Upper lobe of right lung (tissue), 1 donor: Measurements from ENCODE around the gene CASD1. TPM values are rescaled to one million over a fixed set of nuclear protein-coding genes. Genes with fewer than 3 reads are reported as not detected.

Experiments
- ATAC-seq: fragments of 200-7000 bp; cut with Tn5 transposase; one replicate; pipeline ENCODE4 v1.9.1; 2020; ENCODE audit warnings: mild to moderate bottlenecking, moderate library complexity
- DNase-seq: peaks from one replicate; pipeline ENCODE4 v3.0.0-alpha.2; 2020
- H3K27ac ChIP-seq: fragments of 200-600 bp; one replicate; pipeline ENCODE4 v1.8.0; 2022
- H3K27me3 ChIP-seq: fragments of 200-600 bp; one replicate; pipeline ENCODE4 v1.8.0; 2022; ENCODE audit warnings: mild to moderate bottlenecking
- H3K36me3 ChIP-seq: fragments of 200-600 bp; one replicate; pipeline ENCODE4 v1.8.0; 2022
- H3K4me1 ChIP-seq: fragments of 200-600 bp; one replicate; pipeline ENCODE4 v1.8.0; 2022
- H3K4me3 ChIP-seq: fragments of 200-600 bp; one replicate; pipeline ENCODE4 v1.8.0; 2022; ENCODE audit warnings: mild to moderate bottlenecking
- H3K9me3 ChIP-seq: fragments of 200-600 bp; one replicate; pipeline ENCODE4 v1.8.0; 2022
- CTCF ChIP-seq: fragments of 200-600 bp; IDR thresholded peaks from one replicate; pipeline ENCODE4 v1.8.0; 2022; ENCODE audit warnings: antibody characterized with exemption
- intact Hi-C: fragments of 100-400 bp; cut with DNase I; formaldehyde crosslinking; loops from one replicate; pipeline ENCODE4 v1.11.0; 2022
- total RNA-seq: library from RNA; stranded (reverse); fragmentation: NEBNext Ultra II Directional; extraction: Animal tissue kit (Norgen Biotek cat#: 25700); gene quantifications from one replicate; pipeline ENCODE4 v1.2.1, GENCODE V29; 2021
- donor health status: DM: no; HTN: yes; CAD: no; lungs with severe emphysema.

The CASD1 gene
- total RNA-seq, 1 donor from 2014 or later, result 31.0 TPM

- H3K4me1 ChIP-seq, result peaks cover 33% of the 10 kb centered on the region
- TF ChIP-seq CTCF, result no peak
Measured at GRCh38 chr7:94513565-94513860, 3.9 kb downstream of the CASD1 start.

GRCh38 chr7:94514140-94514889 lies 4.7 kb downstream of the CASD1 start:
- DNase-seq (no peak), ATAC-seq (no peak)
- no peaks in the 10 kb centered on the region for H3K9me3 ChIP-seq
- H3K27ac ChIP-seq, result no peak overlapping the region
- intact Hi-C loops, result no loop called here
- peaks cover 29% of the 10 kb centered on the region for H3K4me1 ChIP-seq
- peaks cover 10% of the 10 kb centered on the region for H3K36me3 ChIP-seq
- H3K27me3 ChIP-seq, result no peaks in the 10 kb centered on the region
- H3K4me3 ChIP-seq, result no peak overlapping the region
- TF ChIP-seq CTCF, result no peak

More at GRCh38 chr7:94513565-94513860, 3.9 kb downstream of the CASD1 start:
- intact Hi-C loops, result no loop called here
- Histone ChIP-seq H3K27me3 (no peaks in the 10 kb centered on the region), H3K27ac (no peak overlapping the region), H3K4me3 (no peak overlapping the region), H3K36me3 (peaks cover 10% of the 10 kb centered on the region), H3K9me3 (no peaks in the 10 kb centered on the region)
- ATAC-seq (no peak), DNase-seq (no peak)

- no peak for ATAC-seq
- Histone ChIP-seq H3K4me3 (no peak overlapping the region), H3K27me3 (no peaks in the 10 kb centered on the region), H3K27ac (no peak overlapping the region), H3K9me3 (no peaks in the 10 kb centered on the region), H3K4me1 (peaks cover 29% of the 10 kb centered on the region), H3K36me3 (peaks cover 10% of the 10 kb centered on the region)
- no peak for TF ChIP-seq CTCF
- no peak for DNase-seq
- intact Hi-C loops, result no loop called here
Measured at GRCh38 chr7:94514917-94515316, 5.3 kb downstream of the CASD1 start.

- intact Hi-C loops, result no loop called here
- H3K4me1 ChIP-seq, result no peaks in the 10 kb centered on the region
- ATAC-seq, result no peak
- DNase-seq, result no peak
- no peak for TF ChIP-seq CTCF
- H3K9me3 ChIP-seq, result no peaks in the 10 kb centered on the region
- H3K27me3 ChIP-seq, result no peaks in the 10 kb centered on the region
- H3K36me3 ChIP-seq, result peaks cover 17% of the 10 kb centered on the region
- no peak overlapping the region for H3K4me3 ChIP-seq
- H3K27ac ChIP-seq, result no peak overlapping the region
Measured at GRCh38 chr7:94525923-94526322, 16.3 kb downstream of the CASD1 start.

- Histone ChIP-seq H3K4me3 (no peak overlapping the region), H3K4me1 (no peaks in the 10 kb centered on the region), H3K36me3 (peaks cover 31% of the 10 kb centered on the region), H3K27me3 (no peaks in the 10 kb centered on the region), H3K27ac (no peak overlapping the region), H3K9me3 (no peaks in the 10 kb centered on the region)
- DNase-seq, result no peak
- ATAC-seq, result no peak
- intact Hi-C loops, result no loop called here
- TF ChIP-seq CTCF, result no peak
Measured at GRCh38 chr7:94529516-94529915, 19.9 kb downstream of the CASD1 start.

- Histone ChIP-seq H3K36me3 (peaks cover 35% of the 10 kb centered on the region), H3K27ac (no peak overlapping the region), H3K27me3 (no peaks in the 10 kb centered on the region), H3K4me1 (no peaks in the 10 kb centered on the region), H3K9me3 (no peaks in the 10 kb centered on the region), H3K4me3 (no peak overlapping the region)
- intact Hi-C loops, result no loop called here
- no peak for TF ChIP-seq CTCF
- no peak for ATAC-seq
- no peak for DNase-seq
Measured at GRCh38 chr7:94530109-94530508, 20.5 kb downstream of the CASD1 start.
